ENCODE data around the gene FLYWCH1. TPM values are rescaled to one million over a fixed set of nuclear protein-coding genes. Genes with fewer than 3 reads are reported as not detected.

FLYWCH1 gene
- total and polyA plus RNA-seq, 10 of the 15 experiments (the other 5 are each of a cell fraction or from before 2014, with no cell fraction given) = 0.47 to 33.8 (median 11.2) TPM

GRCh38 chr16:2970563-2970962 lies 58.8 kb downstream of the FLYWCH1 start:
- FAIRE-seq (no peak), ATAC-seq (no peak), DNase-seq (ENCODE audit: low read depth, low spot score) (no peak)
- Histone ChIP-seq H3K4me1 (ENCODE audit: control insufficient read depth, insufficient read depth, low read length) (peaks cover 20% of the 10 kb centered on the region), H3K4me3 (peak overlapping the region; percentile 91), H3K27me3 (replicated peaks in 1 of 2; ENCODE audit: control insufficient read depth in 2 of 2, insufficient read depth in 2 of 2, low read length in 1 of 2) (no peaks in the 10 kb centered on the region), H3K79me2 (ENCODE audit: control insufficient read depth, insufficient read depth, low read length) (peaks cover 16% of the 10 kb centered on the region), H3K9ac (ENCODE audit: control insufficient read depth, insufficient read depth, low read length) (peak overlapping the region; percentile 80; the same call in 1 of the 2 replicates), H4K20me1 (ENCODE audit: control insufficient read depth, insufficient read depth) (no peaks in the 10 kb centered on the region), H3K27ac (ENCODE audit: control insufficient read depth, insufficient read depth) (0 out of 2 replicates have a peak overlapping the region, but pooled peaks have one; percentile 78), H3K36me3 (ENCODE audit: control insufficient read depth in 2 of 2, insufficient read depth in 2 of 2, low read length in 1 of 2) (peaks cover 4 to 19% of the 10 kb centered on the region in 2 experiments; a peak in 3 of 4 replicates), H3K9me3 (replicated peaks; ENCODE audit: control insufficient read depth, insufficient read depth, low read length) (no peaks in the 10 kb centered on the region), H2AFZ (ENCODE audit: control insufficient read depth, low read depth, low read length) (no peak overlapping the region), H3K4me2 (ENCODE audit: control insufficient read depth, insufficient read depth) (peak overlapping the region; percentile 84)
- RAD21 ChIA-PET (ENCODE audit: unreplicated experiment) = interaction anchor here (0.6 to 1.7 kb wide), 5 partner anchors 10 to 131 kb away, joined by 3 to 6 read pairs (median 3); partner anchors contain the start of gene PKMYT1
- TF ChIP-seq ZNF217 (IDR thresholded peaks at IDR 0.05) = no peak
- no peak for TF ChIP-seq IRF5 (IDR thresholded peaks at IDR 0.05; ENCODE audit: borderline replicate concordance)
- TF ChIP-seq ATF7 (IDR thresholded peaks at IDR 0.05; ENCODE audit: low read depth) = no peak
- TF ChIP-seq RB1 (IDR thresholded peaks at IDR 0.05; ENCODE audit: borderline replicate concordance) = no peak
- TF ChIP-seq GABPA (IDR thresholded peaks at IDR 0.05; ENCODE audit: low read depth) = no peak
- TF ChIP-seq POLR2AphosphoS5 (IDR thresholded peaks at IDR 0.05; ENCODE audit: low read length) = no peak
- no peak for TF ChIP-seq RAD21 (IDR thresholded peaks at IDR 0.05; ENCODE audit: insufficient read depth, low read depth, low read length)
- TF ChIP-seq SUZ12 (IDR thresholded peaks at IDR 0.05; ENCODE audit: unreplicated experiment) = no peak
- no peak for TF ChIP-seq ZNF592 (IDR thresholded peaks at IDR 0.05)
- SMC1A ChIA-PET (ENCODE audit: uncharacterized antibody, unreplicated experiment) = interaction anchor here (1.2 to 1.3 kb wide), 2 partner anchors 8 to 13 kb away, joined by 3 to 5 read pairs; no protein-coding TSS in a partner anchor
- in situ Hi-C loops (cut with MboI) (no loop called here), intact Hi-C loops (cut with micrococcal nuclease; ENCODE audit: unreplicated experiment) (no loop called here)
- WGBS (ENCODE audit: insufficient coverage, insufficient replicate concordance, low lambda C conversion rate, missing lambda C conversion rate) = 36% methylated on average over 5 of the region's 6 CpGs
- POLR2A ChIA-PET = interaction anchor here (2.0 kb wide), 1 partner anchor 10 kb away, joined by 18 read pairs; the partner anchor contains the start of gene PKMYT1
- no TSS peak for BruUV-seq (replicated peaks)
- CTCF ChIA-PET = interaction anchor here (0.6 to 1.7 kb wide), 13 partner anchors 9 to 102 kb away, joined by 3 to 13 read pairs (median 4); partner anchors contain the start of gene PKMYT1
